ENCODE measurements around the gene INSIG2.

The INSIG2 gene

GRCh38 chr2:118098307-118099030 lies 10.2 kb downstream of the INSIG2 start:
- in situ Hi-C loops (cut with MboI; ENCODE audit: low sequenced_read_pairs): no loop called here

GRCh38 chr2:118102433-118103082 lies 14.3 kb downstream of the INSIG2 start:
- in situ Hi-C loops (cut with MboI; ENCODE audit: low sequenced_read_pairs): no loop called here

- in situ Hi-C loops (cut with MboI; ENCODE audit: low sequenced_read_pairs): no loop called here
These were observed 16.0 kb downstream of the INSIG2 start for GRCh38 chr2:118103951-118104940.

- in situ Hi-C loops (cut with MboI; ENCODE audit: low sequenced_read_pairs): no loop called here
These were observed 17.2 kb downstream of the INSIG2 start for GRCh38 chr2:118105497-118105896.

GRCh38 chr2:118106926-118107325 lies 18.7 kb downstream of the INSIG2 start:
- in situ Hi-C loops (cut with MboI; ENCODE audit: low sequenced_read_pairs): no loop called here

- in situ Hi-C loops (cut with MboI; ENCODE audit: low sequenced_read_pairs): no loop called here
These were observed 22.0 kb downstream of the INSIG2 start for GRCh38 chr2:118110310-118110709.

GRCh38 chr2:118110991-118111390 lies 22.7 kb downstream of the INSIG2 start:
- in situ Hi-C loops (cut with MboI; ENCODE audit: low sequenced_read_pairs): no loop called here

GRCh38 chr2:118112771-118113334 lies 24.6 kb downstream of the INSIG2 start:
- in situ Hi-C loops (cut with MboI; ENCODE audit: low sequenced_read_pairs): no loop called here

GRCh38 chr2:118114863-118115262 lies 26.6 kb downstream of the INSIG2 start:
- in situ Hi-C loops (cut with MboI; ENCODE audit: low sequenced_read_pairs): no loop called here

- in situ Hi-C loops (cut with MboI; ENCODE audit: low sequenced_read_pairs): no loop called here
These were observed 27.5 kb downstream of the INSIG2 start for GRCh38 chr2:118115761-118116160.

GRCh38 chr2:118118479-118118878 lies 30.2 kb downstream of the INSIG2 start:
- in situ Hi-C loops (cut with MboI; ENCODE audit: low sequenced_read_pairs): no loop called here

- in situ Hi-C loops (cut with MboI; ENCODE audit: low sequenced_read_pairs): no loop called here
These were observed 31.0 kb downstream of the INSIG2 start for GRCh38 chr2:118119158-118119727.

GRCh38 chr2:118119761-118120400 lies 31.6 kb downstream of the INSIG2 start:
- in situ Hi-C loops (cut with MboI; ENCODE audit: low sequenced_read_pairs): no loop called here

- in situ Hi-C loops (cut with MboI; ENCODE audit: low sequenced_read_pairs): no loop called here
These were observed 32.1 kb downstream of the INSIG2 start for GRCh38 chr2:118120401-118120780.

- in situ Hi-C loops (cut with MboI; ENCODE audit: low sequenced_read_pairs): no loop called here
These were observed 32.8 kb downstream of the INSIG2 start for GRCh38 chr2:118121101-118121500.

GRCh38 chr2:118121986-118122524 lies 33.8 kb downstream of the INSIG2 start:
- in situ Hi-C loops (cut with MboI; ENCODE audit: low sequenced_read_pairs): no loop called here

GRCh38 chr2:118122594-118123281 lies 34.5 kb downstream of the INSIG2 start:
- in situ Hi-C loops (cut with MboI; ENCODE audit: low sequenced_read_pairs): no loop called here

GRCh38 chr2:118123561-118124232 lies 35.4 kb downstream of the INSIG2 start:
- in situ Hi-C loops (cut with MboI; ENCODE audit: low sequenced_read_pairs): no loop called here
